Muscle of arm (tissue), 12 donors: ENCODE measurements around the gene UNC13B. TPM values are rescaled to one million over a fixed set of nuclear protein-coding genes. Genes with fewer than 3 reads are reported as not detected.

ENCODE experiments used
- DNase-seq: peaks from one replicate; pipeline ENCODE4 v3.0.0-alpha.2; 2013
- polyA plus RNA-seq, 12 donors: library from polyadenylated mRNA; unstranded; fragments of 120-200 nt; gene quantifications; one replicate each; pipeline ENCODE4 v1.2.1, GENCODE V29; 2013; ENCODE audit not compliant: insufficient read length in 12 of 12

Gene UNC13B
- polyA plus RNA-seq, 12 donors: 13.4 to 29.0 (median 18.5) TPM; not detected in 1

- no peak for DNase-seq
Measured at GRCh38 chr9:35423499-35423898, 261.7 kb downstream of the UNC13B start.

DNA sequence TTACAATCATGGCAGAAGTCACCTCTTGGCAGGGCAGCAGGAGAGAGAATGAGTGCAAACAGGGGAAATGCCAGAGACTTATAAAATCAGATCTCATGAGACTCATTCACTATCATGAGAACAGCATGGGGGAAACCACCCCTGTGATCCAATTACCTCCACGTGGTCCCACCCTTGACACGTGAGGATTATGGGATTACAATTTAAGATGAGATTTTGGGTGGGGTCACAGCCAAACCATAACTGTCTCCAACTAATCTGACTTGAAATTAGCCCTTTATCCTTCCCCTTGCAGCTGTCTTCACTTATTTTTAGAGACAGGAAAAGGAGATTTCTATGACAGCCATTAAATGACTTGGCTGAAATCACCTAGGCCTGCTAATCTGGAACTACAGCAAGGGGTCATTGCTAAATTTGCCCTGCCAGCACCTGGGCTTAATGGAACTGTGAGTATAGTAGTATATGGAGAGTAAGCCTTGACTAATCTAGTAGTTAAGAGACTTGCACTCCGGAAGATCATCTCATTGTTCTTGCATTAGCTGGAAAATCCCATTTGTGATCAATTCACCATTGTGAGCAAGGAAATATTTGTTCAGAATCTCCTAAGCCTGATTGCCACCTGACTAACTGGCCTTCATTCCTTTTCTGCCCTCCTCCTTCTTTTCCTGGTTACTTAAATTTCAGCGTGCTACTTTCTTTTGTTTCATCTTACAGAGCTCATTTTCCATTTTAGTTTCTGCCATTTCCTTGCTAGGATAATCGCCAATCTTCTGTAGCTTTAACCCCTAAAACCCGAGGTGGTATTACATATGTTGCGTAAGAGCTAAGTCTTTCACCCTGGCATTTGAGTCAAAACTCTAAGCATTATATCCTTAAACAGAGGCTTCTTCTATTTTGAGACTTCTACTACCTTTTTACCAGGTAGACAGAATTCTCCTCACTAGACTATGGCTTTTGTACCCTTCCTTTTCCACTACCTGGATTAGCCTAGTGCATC, 262.8 kb downstream of the UNC13B start:
- DNase-seq: no peak

- no peak for DNase-seq
Measured at GRCh38 chr9:35426627-35427026, 264.8 kb downstream of the UNC13B start.

- DNase-seq: no peak
Measured at GRCh38 chr9:35431467-35431866, 269.7 kb downstream of the UNC13B start.

- no peak for DNase-seq
Measured at GRCh38 chr9:35432076-35432475, 270.3 kb downstream of the UNC13B start.

GRCh38 chr9:35436933-35437332, 275.1 kb downstream of the UNC13B start:
- DNase-seq: no peak

DNA sequence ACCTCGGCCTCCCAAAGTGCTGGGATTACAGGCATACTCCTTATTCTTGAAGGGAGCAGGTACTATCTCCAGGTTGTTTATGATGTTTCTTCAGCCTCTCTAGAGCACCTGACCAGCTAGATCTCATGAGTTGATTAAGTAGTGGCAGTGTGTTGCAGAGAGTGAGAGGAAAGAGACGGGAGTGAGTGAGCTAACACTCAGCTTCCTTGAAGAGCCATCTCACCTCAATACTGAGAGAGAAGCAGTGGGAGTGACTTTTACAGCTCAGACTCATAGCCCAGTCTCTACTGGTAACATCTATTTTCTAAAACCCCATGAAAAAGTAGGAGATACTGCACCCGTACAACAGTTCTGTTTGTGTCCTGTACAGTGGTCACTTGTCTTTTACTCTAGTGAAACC, 284.2 kb downstream of the UNC13B start:
- no peak for DNase-seq

- no peak for DNase-seq
Measured at GRCh38 chr9:35448496-35448895, 286.7 kb downstream of the UNC13B start.

DNA sequence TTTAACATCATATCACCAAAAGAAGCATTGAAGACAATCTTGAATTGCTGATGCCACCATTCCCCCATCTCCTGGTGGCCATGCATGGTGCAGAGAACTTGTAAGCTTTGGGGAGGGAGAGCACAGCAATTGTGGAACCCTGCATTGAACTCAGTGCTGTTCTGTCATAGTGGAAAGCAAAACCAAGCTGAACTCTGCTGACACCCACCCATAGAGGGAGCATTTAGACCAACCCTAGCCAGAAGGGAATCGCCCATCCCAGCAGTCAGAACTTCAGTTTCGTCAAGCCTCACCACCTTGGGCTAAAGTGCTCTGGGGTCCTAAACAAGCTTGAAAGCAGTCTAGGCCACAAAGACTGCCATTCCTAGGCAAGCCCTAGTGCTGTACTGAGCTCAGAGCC, 290.7 kb downstream of the UNC13B start:
- DNase-seq: no peak

DNA sequence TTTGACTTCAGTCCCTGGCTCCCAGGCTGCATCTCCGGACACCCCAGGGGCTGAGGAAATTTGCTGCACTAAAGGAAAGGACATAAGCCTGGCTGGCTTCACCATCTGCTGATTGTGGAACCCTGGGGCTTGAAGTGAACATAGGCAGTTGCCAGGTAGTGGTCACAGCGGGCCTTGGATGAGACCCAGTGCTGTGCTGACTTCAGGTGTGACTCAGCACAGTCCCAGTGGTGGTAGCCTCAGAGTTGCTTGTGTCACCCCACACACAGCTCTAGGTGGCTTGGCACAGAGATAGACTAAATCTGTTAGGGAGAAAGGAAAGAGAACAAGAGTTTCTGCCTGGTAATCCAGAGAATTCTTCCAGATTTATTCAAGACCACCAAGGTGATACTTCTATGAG, 292.0 kb downstream of the UNC13B start:
- no peak for DNase-seq

Other genes starting within 250 kb of the UNC13B start
- under 1 TPM in 10 of 12 donors, not detected in 2; 0.11 to 0.68 (median 0.37) TPM for gene PHF24, start 203.7 kb upstream of the UNC13B start, polyA plus RNA-seq
- gene DNAJB5, start 172.3 kb upstream of the UNC13B start, polyA plus RNA-seq: 10 to 100 TPM in 11 of 12 donors, not detected in 1; 16.8 to 60.6 (median 38.4) TPM
- gene VCP, start 89.4 kb upstream of the UNC13B start, polyA plus RNA-seq: 100 to 1,000 TPM in 11 of 12 donors, not detected in 1; 132 to 190 (median 174) TPM
- 10 to 100 TPM in 10 of 12 donors, 1 to 10 TPM in 1, not detected in 1; 8.4 to 37.0 (median 27.1) TPM for gene FANCG, start 82.1 kb upstream of the UNC13B start, polyA plus RNA-seq
- gene PIGO, start 65.4 kb upstream of the UNC13B start, polyA plus RNA-seq: 10 to 100 TPM in 11 of 12 donors, not detected in 1; 10.4 to 17.5 (median 11.7) TPM
- 10 to 100 TPM in 11 of 12 donors, not detected in 1; 55.3 to 75.3 (median 66.7) TPM for gene STOML2, start 58.9 kb upstream of the UNC13B start, polyA plus RNA-seq
- 10 to 100 TPM in 11 of 12 donors, not detected in 1; 10.1 to 19.7 (median 11.2) TPM for gene ATOSB, start 46.1 kb upstream of the UNC13B start, polyA plus RNA-seq